Stimulated activated CD4-positive, alpha-beta T cell treated with anti-CD3 and anti-CD28 coated beads, Interleukin-12 subunit alpha, Interleukin-12 subunit beta, amount 100 ng/mL, for 24 hours (primary cell): ENCODE data around the gene OOSP4A.
"Not testable (repeated sequence)": the region's sequence is repeated elsewhere in the genome, so short reads cannot be mapped to it uniquely, and the experiment has no call there.

Source experiments
- DNase-seq, 2 experiments: peaks; one replicate each; pipeline ENCODE4 v3.0.0-alpha.2; 2020; ENCODE audit warnings: low read depth in 2 of 2

OOSP4A gene

GRCh38 chr11:59981106-59981770 is 17.4 kb downstream of the OOSP4A start:
- no peak for DNase-seq

- not testable (repeated sequence) for DNase-seq
Observed at GRCh38 chr11:59982037-59982436, 18.2 kb downstream of the OOSP4A start.

GRCh38 chr11:59983212-59983611 is 19.4 kb downstream of the OOSP4A start:
- DNase-seq: no peak

- no peak for DNase-seq
Observed at GRCh38 chr11:59984368-59984767, 20.5 kb downstream of the OOSP4A start.

GRCh38 chr11:59990421-59990820 is 26.6 kb downstream of the OOSP4A start:
- no peak for DNase-seq

- no peak for DNase-seq
Observed at GRCh38 chr11:59992425-59992824, 28.6 kb downstream of the OOSP4A start.

- DNase-seq: no peak
Observed at GRCh38 chr11:59997800-59998199, 34.0 kb downstream of the OOSP4A start.

- DNase-seq: no peak
Observed at GRCh38 chr11:59999691-60000090, 35.9 kb downstream of the OOSP4A start.

GRCh38 chr11:60003729-60004128 is 39.9 kb downstream of the OOSP4A start:
- DNase-seq: no peak

- no peak for DNase-seq
Observed at GRCh38 chr11:60005360-60005759, 41.5 kb downstream of the OOSP4A start.

- no peak for DNase-seq
Observed at GRCh38 chr11:60016881-60017280, 53.0 kb downstream of the OOSP4A start, which contains the start of gene OOSP4B. Gene OOSP4B (plus strand): TSS chr11:60017181.

- no peak for DNase-seq
Observed at GRCh38 chr11:60018058-60018457, 54.2 kb downstream of the OOSP4A start.
